ENCODE results near the gene MCHR2. TPM values are rescaled to one million over a fixed set of nuclear protein-coding genes. Genes with fewer than 3 reads are reported as not detected.

MCHR2 gene
- total RNA-seq, 4 donors from 2014 or later, result not detected

DNA sequence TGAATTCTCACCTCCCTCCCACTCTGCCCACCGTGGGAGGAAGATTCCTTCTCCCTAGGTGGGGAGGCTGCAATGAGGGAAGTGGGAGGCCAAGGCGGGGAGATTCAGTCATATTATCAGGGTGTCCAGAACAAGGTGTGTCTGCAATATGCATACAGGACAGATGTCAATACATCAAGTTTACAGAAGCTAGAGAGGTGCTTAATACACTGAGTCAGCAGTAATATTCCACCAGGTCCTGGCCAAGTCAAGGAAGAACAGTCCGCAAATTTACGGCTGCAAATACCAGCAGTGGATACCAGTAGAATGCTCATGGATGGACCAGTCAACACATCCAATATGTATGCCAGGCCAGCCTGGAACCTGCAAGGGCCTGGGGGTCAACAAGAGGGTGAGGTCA is 119.0 kb downstream of the MCHR2 start:
- TF ChIP-seq, protein P1, sequence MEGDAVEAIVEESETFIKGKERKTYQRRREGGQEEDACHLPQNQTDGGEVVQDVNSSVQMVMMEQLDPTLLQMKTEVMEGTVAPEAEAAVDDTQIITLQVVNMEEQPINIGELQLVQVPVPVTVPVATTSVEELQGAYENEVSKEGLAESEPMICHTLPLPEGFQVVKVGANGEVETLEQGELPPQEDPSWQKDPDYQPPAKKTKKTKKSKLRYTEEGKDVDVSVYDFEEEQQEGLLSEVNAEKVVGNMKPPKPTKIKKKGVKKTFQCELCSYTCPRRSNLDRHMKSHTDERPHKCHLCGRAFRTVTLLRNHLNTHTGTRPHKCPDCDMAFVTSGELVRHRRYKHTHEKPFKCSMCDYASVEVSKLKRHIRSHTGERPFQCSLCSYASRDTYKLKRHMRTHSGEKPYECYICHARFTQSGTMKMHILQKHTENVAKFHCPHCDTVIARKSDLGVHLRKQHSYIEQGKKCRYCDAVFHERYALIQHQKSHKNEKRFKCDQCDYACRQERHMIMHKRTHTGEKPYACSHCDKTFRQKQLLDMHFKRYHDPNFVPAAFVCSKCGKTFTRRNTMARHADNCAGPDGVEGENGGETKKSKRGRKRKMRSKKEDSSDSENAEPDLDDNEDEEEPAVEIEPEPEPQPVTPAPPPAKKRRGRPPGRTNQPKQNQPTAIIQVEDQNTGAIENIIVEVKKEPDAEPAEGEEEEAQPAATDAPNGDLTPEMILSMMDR (IDR thresholded peaks at IDR 0.05; ENCODE audit: low read depth), result no peak

DNA sequence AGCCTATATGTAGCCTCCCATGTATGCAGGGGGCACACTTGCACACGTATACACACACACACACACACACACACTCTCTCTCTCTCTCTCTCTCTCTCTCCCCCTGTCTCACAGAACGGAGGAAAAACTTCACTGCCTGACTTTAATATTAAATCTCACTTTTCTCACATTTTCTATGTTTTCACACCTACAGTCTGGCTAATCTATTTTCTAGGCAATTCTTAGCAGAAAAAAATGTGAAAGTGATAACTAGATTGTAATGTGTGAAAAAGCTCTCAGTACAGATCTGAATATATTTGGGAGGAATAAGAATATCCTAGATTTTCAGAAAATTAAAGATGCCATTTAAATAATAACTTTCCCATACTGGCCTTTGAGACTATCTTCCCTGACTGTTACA is 120.9 kb downstream of the MCHR2 start:
- TF ChIP-seq, protein P1 (IDR thresholded peaks at IDR 0.05; ENCODE audit: low read depth), result no peak

DNA sequence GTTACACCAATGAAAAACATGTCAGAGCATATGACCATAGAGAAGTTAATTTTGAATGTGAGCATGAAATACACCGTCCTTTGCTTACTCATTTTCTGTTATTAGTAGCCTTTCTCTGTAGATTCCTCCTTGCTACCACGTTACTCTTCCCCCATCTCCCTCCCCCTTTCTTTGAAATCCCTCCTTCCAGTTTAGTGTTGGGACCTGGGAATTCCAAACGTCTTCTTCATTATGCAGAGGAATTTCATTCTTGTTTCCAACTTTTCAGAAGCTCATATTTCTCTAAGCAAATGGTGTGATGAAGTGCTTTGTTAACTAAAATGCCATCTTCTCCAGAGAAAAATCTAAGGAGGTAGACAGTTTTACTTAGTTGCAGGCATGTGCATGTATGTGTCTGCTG is 122.4 kb downstream of the MCHR2 start:
- TF ChIP-seq, protein P1 (IDR thresholded peaks at IDR 0.05; ENCODE audit: low read depth), result no peak
